OCI-LY7 (cell line): Measurements from ENCODE around the gene PRKAG2. TPM values are rescaled to one million over a fixed set of nuclear protein-coding genes. Genes with fewer than 3 reads are reported as not detected.

Source experiments
- BruUV-seq: library from RNA; stranded (reverse); fragments of 400-500 nt; replicated peaks from 2 replicates; lab custom pipeline; 2021; lab: Mats Ljungman, UMichigan
- CTCF ChIA-PET: fragments of 300-600 bp; sonication (Branson Sonifier 250); formaldehyde crosslinking; loops from one replicate; lab custom pipeline; 2022; ENCODE audit warnings: antibody characterized with exemption; ENCODE audit not compliant: unreplicated experiment; lab: Charles Lee
- POLR2A ChIA-PET: fragments of 300-600 bp; sonication (Branson Sonifier 250); formaldehyde crosslinking; loops from one replicate; lab custom pipeline; 2022; ENCODE audit warnings: antibody characterized with exemption; lab: Charles Lee
- DNase-seq: peaks from one replicate; pipeline ENCODE4 v3.0.0-alpha.2; 2015; ENCODE audit warnings: low spot score
- H2AFZ ChIP-seq: fragments of 200-600 bp; sonication (generic), shearing (Covaris generic); 2 replicates; pipeline ENCODE4 v1.6.1; 2014; ENCODE audit warnings: mild to moderate bottlenecking, antibody characterized with exemption, low read length, moderate library complexity
- H3K27ac ChIP-seq: fragments of 200-600 bp; sonication (generic); 2 replicates; pipeline ENCODE4 v1.5.1; 2014; ENCODE audit warnings: mixed run types, low read depth, mild to moderate bottlenecking, moderate library complexity, low read length, inconsistent platforms; ENCODE audit not compliant: poor library complexity, severe bottlenecking
- H3K36me3 ChIP-seq: fragments of 200-600 bp; sonication (generic); 2 replicates; pipeline ENCODE4 v1.6.1; 2014; ENCODE audit warnings: mild to moderate bottlenecking, antibody characterized with exemption, low read length, moderate library complexity, mixed read lengths; ENCODE audit not compliant: insufficient read depth
- H3K4me1 ChIP-seq: fragments of 200-600 bp; sonication (generic); 2 replicates; pipeline ENCODE4 v1.5.1; 2014; ENCODE audit warnings: mild to moderate bottlenecking, low read length; ENCODE audit not compliant: insufficient read depth, poor library complexity, severe bottlenecking
- H3K4me2 ChIP-seq: fragments of 200-600 bp; sonication (generic); 2 replicates; pipeline ENCODE4 v1.6.1; 2014; ENCODE audit warnings: mild to moderate bottlenecking, low read length
- H3K4me3 ChIP-seq: fragments of 200-600 bp; sonication (generic); 2 replicates; pipeline ENCODE4 v1.5.1; 2014; ENCODE audit warnings: mild to moderate bottlenecking, low read depth, low read length; ENCODE audit not compliant: poor library complexity, severe bottlenecking
- H3K79me2 ChIP-seq: fragments of 200-600 bp; sonication (generic); 2 replicates; pipeline ENCODE4 v1.6.1; 2016; ENCODE audit warnings: low read depth, mild to moderate bottlenecking, low read length, moderate library complexity, mixed read lengths; ENCODE audit not compliant: insufficient read depth
- H3K9me2 ChIP-seq: fragments of 200-600 bp; sonication (generic); 2 replicates; pipeline ENCODE4 v1.6.1; 2016; ENCODE audit warnings: mild to moderate bottlenecking, low read length, mixed read lengths; ENCODE audit not compliant: insufficient read depth
- H3K9me3 ChIP-seq: fragments of 200-600 bp; sonication (generic); 2 replicates; pipeline ENCODE4 v1.6.1; 2014; ENCODE audit warnings: mild to moderate bottlenecking, mixed run types, low read length, mixed read lengths
- H4K20me1 ChIP-seq: fragments of 200-600 bp; sonication (generic); 2 replicates; pipeline ENCODE4 v1.6.1; 2014; ENCODE audit warnings: mild to moderate bottlenecking, antibody characterized with exemption, low read length, moderate library complexity, mixed read lengths; ENCODE audit not compliant: insufficient read depth
- EZH2phosphoT487 ChIP-seq: fragments of 200-600 bp; sonication (generic); IDR thresholded peaks from 2 replicates; pipeline ENCODE4 v1.6.1; 2018; ENCODE audit warnings: low read depth, borderline replicate concordance, mild to moderate bottlenecking, mixed run types, antibody characterized with exemption, low read length, moderate library complexity, mixed read lengths
- intact Hi-C: fragments of 100-400 bp; cut with micrococcal nuclease; formaldehyde crosslinking; loops from one replicate; pipeline ENCODE4 v1.10.0; 2022; ENCODE audit not compliant: unreplicated experiment
- total RNA-seq, 2 experiments: library from RNA; depleted of rRNA in 1 of 2; stranded (reverse); fragments of >200 nt in 1 of 2; shearing (Covaris generic) in 1 of 2; gene quantifications; 2 replicates each; pipeline ENCODE4 v1.2.3, GENCODE V29; 2014 to 2022
- TF ChIP-seq, protein P1 (sequence below): fragments of 200-600 bp; sonication (generic); conservative IDR thresholded peaks from 2 replicates; pipeline ENCODE4 v1.5.1; 2014; ENCODE audit warnings: mild to moderate bottlenecking, antibody characterized with exemption, low read length, moderate library complexity, mixed read lengths

Gene PRKAG2
- total RNA-seq, 2 experiments from 2014 or later, result 1.2 to 5.1 TPM

DNA sequence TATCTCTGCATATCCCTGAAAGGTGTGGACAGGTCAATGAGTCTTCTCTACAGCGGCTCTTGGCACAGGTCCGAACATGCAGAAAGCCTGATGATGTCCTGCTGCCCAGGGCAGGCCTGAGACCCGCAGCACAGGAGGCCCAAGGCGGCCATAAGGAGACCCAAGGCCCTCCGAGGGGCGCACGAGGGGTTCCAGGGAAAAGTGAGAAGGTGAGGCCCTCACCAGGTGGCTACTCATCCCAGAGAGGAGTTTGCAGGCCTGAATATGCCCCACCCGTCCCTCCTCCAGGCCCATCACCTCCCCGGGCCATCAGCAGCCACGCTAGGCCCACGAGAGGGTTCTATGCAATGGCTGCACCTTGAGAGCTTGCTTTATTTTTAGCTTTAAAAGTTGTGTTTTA is 183.8 kb downstream of the PRKAG2 start:
- Histone ChIP-seq H3K4me3 (no peak overlapping the region), H3K4me2 (no peak overlapping the region), H3K36me3 (no peaks in the 10 kb centered on the region), H3K4me1 (no peaks in the 10 kb centered on the region), H3K9me2 (no peaks in the 10 kb centered on the region), H4K20me1 (no peaks in the 10 kb centered on the region), H2AFZ (no peak overlapping the region), H3K79me2 (no peaks in the 10 kb centered on the region), H3K27ac (no peak overlapping the region), H3K9me3 (no peaks in the 10 kb centered on the region)
- BruUV-seq, result no TSS peak
- POLR2A ChIA-PET, result no interaction called here
- TF ChIP-seq EZH2phosphoT487, result no peak
- TF ChIP-seq, protein P1, sequence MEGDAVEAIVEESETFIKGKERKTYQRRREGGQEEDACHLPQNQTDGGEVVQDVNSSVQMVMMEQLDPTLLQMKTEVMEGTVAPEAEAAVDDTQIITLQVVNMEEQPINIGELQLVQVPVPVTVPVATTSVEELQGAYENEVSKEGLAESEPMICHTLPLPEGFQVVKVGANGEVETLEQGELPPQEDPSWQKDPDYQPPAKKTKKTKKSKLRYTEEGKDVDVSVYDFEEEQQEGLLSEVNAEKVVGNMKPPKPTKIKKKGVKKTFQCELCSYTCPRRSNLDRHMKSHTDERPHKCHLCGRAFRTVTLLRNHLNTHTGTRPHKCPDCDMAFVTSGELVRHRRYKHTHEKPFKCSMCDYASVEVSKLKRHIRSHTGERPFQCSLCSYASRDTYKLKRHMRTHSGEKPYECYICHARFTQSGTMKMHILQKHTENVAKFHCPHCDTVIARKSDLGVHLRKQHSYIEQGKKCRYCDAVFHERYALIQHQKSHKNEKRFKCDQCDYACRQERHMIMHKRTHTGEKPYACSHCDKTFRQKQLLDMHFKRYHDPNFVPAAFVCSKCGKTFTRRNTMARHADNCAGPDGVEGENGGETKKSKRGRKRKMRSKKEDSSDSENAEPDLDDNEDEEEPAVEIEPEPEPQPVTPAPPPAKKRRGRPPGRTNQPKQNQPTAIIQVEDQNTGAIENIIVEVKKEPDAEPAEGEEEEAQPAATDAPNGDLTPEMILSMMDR, result no peak
- intact Hi-C loops, result no loop called here
- no peak for DNase-seq
- CTCF ChIA-PET, result no interaction called here

DNA sequence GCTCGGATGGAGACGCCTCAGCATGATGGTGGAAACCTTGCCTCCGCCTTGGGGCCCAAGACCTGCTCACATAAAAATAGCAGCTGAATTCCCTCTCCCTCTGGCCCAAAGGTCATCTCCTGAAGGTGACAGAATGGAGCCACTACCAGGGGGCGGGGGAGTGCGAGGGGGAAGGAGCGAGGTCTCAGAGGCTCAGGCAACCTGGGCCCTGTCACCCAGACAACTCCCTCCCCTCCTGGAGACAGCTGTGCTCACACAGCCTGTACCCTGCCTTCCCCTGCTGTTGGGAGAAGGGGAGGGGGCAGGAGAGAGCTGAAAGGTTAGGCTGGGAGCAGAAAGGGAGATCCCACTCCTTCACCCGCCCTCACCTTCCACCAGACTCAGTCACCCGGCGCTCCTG is 184.2 kb downstream of the PRKAG2 start:
- no peaks in the 10 kb centered on the region for H3K36me3 ChIP-seq
- H3K9me2 ChIP-seq, result no peaks in the 10 kb centered on the region
- TF ChIP-seq, protein P1, result no peak
- no peak for TF ChIP-seq EZH2phosphoT487
- no peak for DNase-seq
- intact Hi-C loops, result no loop called here
- ChIA-PET CTCF (no interaction called here), POLR2A (no interaction called here)
- no peak overlapping the region for H2AFZ ChIP-seq
- H3K9me3 ChIP-seq, result no peaks in the 10 kb centered on the region
- H4K20me1 ChIP-seq, result no peaks in the 10 kb centered on the region
- H3K4me2 ChIP-seq, result no peak overlapping the region
- H3K4me1 ChIP-seq, result no peaks in the 10 kb centered on the region
- BruUV-seq, result no TSS peak
- H3K27ac ChIP-seq, result no peak overlapping the region
- no peaks in the 10 kb centered on the region for H3K79me2 ChIP-seq
- H3K4me3 ChIP-seq, result no peak overlapping the region

DNA sequence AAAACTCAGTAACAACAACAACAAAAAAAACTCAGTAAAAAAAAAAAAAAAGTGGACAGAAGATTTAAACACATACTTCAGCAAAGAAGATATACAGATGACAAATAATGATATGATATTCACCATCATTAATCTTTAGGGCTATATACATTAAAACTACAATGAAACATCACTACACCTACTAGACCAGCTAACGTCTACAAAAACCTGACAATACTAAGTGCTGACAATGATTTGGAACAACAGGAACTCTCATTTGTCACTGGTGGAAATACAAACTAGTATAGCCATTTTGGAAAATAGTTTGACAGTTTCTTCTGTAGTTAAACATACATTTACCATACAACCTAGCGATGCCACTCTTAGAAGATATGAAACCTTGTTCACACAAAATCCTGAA is 185.5 kb downstream of the PRKAG2 start:
- H3K27ac ChIP-seq, result no peak overlapping the region
- intact Hi-C loops, result no loop called here
- H4K20me1 ChIP-seq, result no peaks in the 10 kb centered on the region
- DNase-seq, result no peak
- no peaks in the 10 kb centered on the region for H3K79me2 ChIP-seq
- POLR2A ChIA-PET, result no interaction called here
- H2AFZ ChIP-seq, result no peak overlapping the region
- TF ChIP-seq EZH2phosphoT487, result no peak
- TF ChIP-seq, protein P1, result no peak
- BruUV-seq, result no TSS peak
- no peaks in the 10 kb centered on the region for H3K9me2 ChIP-seq
- no peaks in the 10 kb centered on the region for H3K36me3 ChIP-seq
- no peaks in the 10 kb centered on the region for H3K4me1 ChIP-seq
- CTCF ChIA-PET, result no interaction called here
- no peaks in the 10 kb centered on the region for H3K9me3 ChIP-seq
- no peak overlapping the region for H3K4me2 ChIP-seq
- no peak overlapping the region for H3K4me3 ChIP-seq
